Measurements from ENCODE around the gene ZCCHC7. TPM values are rescaled to one million over a fixed set of nuclear protein-coding genes. Genes with fewer than 3 reads are reported as not detected.

ZCCHC7 gene
- total and polyA plus RNA-seq, 9 donors = 15.8 to 37.4 (median 28.4) TPM

- Histone ChIP-seq H3K4me3 (no peak overlapping the region), H3K27ac (no peak overlapping the region), H3K27me3 (no peaks in the 10 kb centered on the region), H3K36me3 (no peaks in the 10 kb centered on the region), H3K9me3 (no peaks in the 10 kb centered on the region), H3K4me1 (ENCODE audit: insufficient read depth) (peaks cover 2% of the 10 kb centered on the region)
- intact Hi-C loops (cut with DNase I) = no loop called here
- DNase-seq = no peak
- TF ChIP-seq POLR2A (IDR thresholded peaks at IDR 0.05) (no peak), CTCF (IDR thresholded peaks at IDR 0.05) (no peak), EP300 (IDR thresholded peaks at IDR 0.05) (no peak)
- 25 to 34% (median 28%) methylated on average over 2 of the region's 2 CpGs for WGBS, 3 donors
Observed at GRCh38 chr9:37146410-37146809, 26.0 kb downstream of the ZCCHC7 start.

- H3K4me1 ChIP-seq (ENCODE audit: insufficient read depth) = peaks cover 2% of the 10 kb centered on the region
- DNase-seq = no peak
- no peaks in the 10 kb centered on the region for H3K36me3 ChIP-seq
- intact Hi-C loops (cut with DNase I) = no loop called here
- H3K9me3 ChIP-seq = no peaks in the 10 kb centered on the region
- WGBS, 3 donors = 94 to 98% (median 95%) methylated on average over 2 of the region's 2 CpGs
- TF ChIP-seq EP300 (IDR thresholded peaks at IDR 0.05) (no peak), POLR2A (IDR thresholded peaks at IDR 0.05) (no peak), CTCF (IDR thresholded peaks at IDR 0.05) (no peak)
- no peaks in the 10 kb centered on the region for H3K27me3 ChIP-seq
- no peak overlapping the region for H3K4me3 ChIP-seq
- no peak overlapping the region for H3K27ac ChIP-seq
Observed at GRCh38 chr9:37148181-37148580, 27.8 kb downstream of the ZCCHC7 start.

- WGBS, 3 donors = 90 to 93% (median 92%) methylated on average over 4 of the region's 4 CpGs
- no peak for TF ChIP-seq CTCF (IDR thresholded peaks at IDR 0.05)
- TF ChIP-seq POLR2A (IDR thresholded peaks at IDR 0.05) = no peak
- no peak for TF ChIP-seq EP300 (IDR thresholded peaks at IDR 0.05)
Observed at GRCh38 chr9:37149666-37150308, 29.4 kb downstream of the ZCCHC7 start.

GRCh38 chr9:37150415-37150814 is 30.0 kb downstream of the ZCCHC7 start:
- no peak for DNase-seq
- Histone ChIP-seq H3K4me3 (no peak overlapping the region), H3K27ac (no peak overlapping the region), H3K9me3 (no peaks in the 10 kb centered on the region), H3K27me3 (no peaks in the 10 kb centered on the region), H3K36me3 (no peaks in the 10 kb centered on the region), H3K4me1 (ENCODE audit: insufficient read depth) (no peaks in the 10 kb centered on the region)
- TF ChIP-seq POLR2A (IDR thresholded peaks at IDR 0.05) = no peak
- no peak for TF ChIP-seq EP300 (IDR thresholded peaks at IDR 0.05)
- TF ChIP-seq CTCF (IDR thresholded peaks at IDR 0.05) = no peak
- intact Hi-C loops (cut with DNase I) = no loop called here

More at GRCh38 chr9:37149666-37150308, 29.4 kb downstream of the ZCCHC7 start:
- Histone ChIP-seq H3K36me3 (no peaks in the 10 kb centered on the region), H3K4me3 (no peak overlapping the region), H3K4me1 (ENCODE audit: insufficient read depth) (no peaks in the 10 kb centered on the region), H3K27me3 (no peaks in the 10 kb centered on the region), H3K9me3 (no peaks in the 10 kb centered on the region), H3K27ac (no peak overlapping the region)
- intact Hi-C loops (cut with DNase I) = no loop called here
- DNase-seq = no peak
